HEK293 (cell line): ENCODE measurements around the gene HEATR9.

Experiments
- CTCF ChIA-PET: fragments of 350-600 bp; formaldehyde crosslinking; extraction: SDS; loops from one replicate; lab custom pipeline; 2021; ENCODE audit warnings: antibody characterized with exemption; lab: Yijun Ruan, JAX
- POLR2A ChIA-PET: fragments of 300-600 bp; formaldehyde crosslinking; extraction: SDS; loops from one replicate; lab custom pipeline; 2020; ENCODE audit warnings: antibody characterized with exemption, inconsistent platforms; lab: Yijun Ruan, JAX
- H3K27ac ChIP-seq: fragments of 200-500 bp; sonication (Bioruptor generic); 2 replicates; pipeline ENCODE4 v1.5.1; 2014; ENCODE audit warnings: low read depth, low read length, control low read depth, inconsistent platforms; ENCODE audit errors: extremely low read depth
- H3K36me3 ChIP-seq, 2 experiments: fragments of 200-500 bp in 1 of 2; sonication (Bioruptor generic) in 1 of 2; 1 replicate in 1 of 2; 2 replicates in 1 of 2; pipeline ENCODE4 v1.5.1; 2014 to 2017; ENCODE audit warnings: inconsistent platforms in 2 of 2, low read length in 2 of 2; ENCODE audit not compliant: control insufficient read depth in 2 of 2, insufficient read depth in 1 of 2
- H3K4me1 ChIP-seq: fragments of 200-500 bp; sonication (Bioruptor generic); 2 replicates; pipeline ENCODE4 v1.5.1; 2014; ENCODE audit warnings: mild to moderate bottlenecking, low read length, inconsistent platforms; ENCODE audit not compliant: control insufficient read depth, insufficient read depth
- H3K4me3 ChIP-seq: 2 replicates; pipeline ENCODE4 v1.5.1; 2011; ENCODE audit warnings: low read depth, mild to moderate bottlenecking, control low read depth, low read length, moderate library complexity
- H3K9me3 ChIP-seq: fragments of 200-500 bp; sonication (Bioruptor generic); 2 replicates; pipeline ENCODE4 v1.5.1; 2014; ENCODE audit warnings: low read depth, low read length, inconsistent platforms; ENCODE audit not compliant: control insufficient read depth, insufficient read depth
- AEBP2 ChIP-seq: fragments of 450-650 bp; formaldehyde crosslinking; IDR thresholded peaks from 2 replicates; pipeline ENCODE4 v1.5.1; 2016; ENCODE audit warnings: missing biosample characterization, missing genetic modification characterization, borderline replicate concordance
- INSM2 ChIP-seq: fragments of 450-650 bp; formaldehyde crosslinking; IDR thresholded peaks from 2 replicates; pipeline ENCODE4 v1.5.1; 2016; ENCODE audit warnings: missing biosample characterization, missing genetic modification characterization
- KLF1 ChIP-seq: fragments of 450-650 bp; formaldehyde crosslinking; IDR thresholded peaks from 2 replicates; pipeline ENCODE4 v1.5.1; 2016; ENCODE audit warnings: missing biosample characterization, missing genetic modification characterization
- KLF7 ChIP-seq: fragments of 450-650 bp; formaldehyde crosslinking; IDR thresholded peaks from 2 replicates; pipeline ENCODE4 v1.5.1; 2016; ENCODE audit warnings: missing biosample characterization, missing genetic modification characterization, borderline replicate concordance
- ZBTB11 ChIP-seq: fragments of 450-650 bp; formaldehyde crosslinking; conservative IDR thresholded peaks from 2 replicates; pipeline ENCODE4 v1.5.1; 2016; ENCODE audit warnings: low read depth, missing biosample characterization, missing genetic modification characterization
- ZBTB26 ChIP-seq: fragments of 450-650 bp; formaldehyde crosslinking; optimal IDR thresholded peaks from 2 replicates; pipeline ENCODE3; 2016; ENCODE audit warnings: missing biosample characterization, mild to moderate bottlenecking, missing genetic modification characterization
- ZNF2 ChIP-seq: fragments of 450-650 bp; formaldehyde crosslinking; IDR thresholded peaks from 2 replicates; pipeline ENCODE4 v1.5.1; 2016; ENCODE audit warnings: missing biosample characterization, missing genetic modification characterization
- ZNF221 ChIP-seq: fragments of 450-650 bp; formaldehyde crosslinking; IDR thresholded peaks from 2 replicates; pipeline ENCODE4 v1.5.1; 2017; ENCODE audit warnings: missing biosample characterization, missing genetic modification characterization, borderline replicate concordance
- ZNF391 ChIP-seq: fragments of 450-650 bp; formaldehyde crosslinking; IDR thresholded peaks from 2 replicates; pipeline ENCODE4 v1.5.1; 2016; ENCODE audit warnings: low read depth, missing biosample characterization, missing genetic modification characterization, borderline replicate concordance
- ZNF549 ChIP-seq: fragments of 450-650 bp; IDR thresholded peaks from 2 replicates; pipeline ENCODE4 v1.5.1; 2018; ENCODE audit warnings: missing biosample characterization, missing genetic modification characterization, mild to moderate bottlenecking, inconsistent platforms, moderate library complexity
- ZSCAN5A ChIP-seq: fragments of 450-650 bp; formaldehyde crosslinking; IDR thresholded peaks from 2 replicates; pipeline ENCODE4 v1.5.1; 2016; ENCODE audit warnings: missing biosample characterization, missing genetic modification characterization

HEATR9 gene

GRCh38 chr17:35812456-35812855 lies 56.2 kb downstream of the HEATR9 start:
- Histone ChIP-seq H3K27ac (no peak overlapping the region), H3K36me3 (peaks cover 47 to 51% of the 10 kb centered on the region in 2 experiments), H3K4me1 (peaks cover 15% of the 10 kb centered on the region), H3K9me3 (no peaks in the 10 kb centered on the region), H3K4me3 (no peak overlapping the region)
- POLR2A ChIA-PET = interaction anchor here (0.6 to 2.6 kb wide), 5 partner anchors 12 to 116 kb away, joined by 4 to 10 read pairs (median 7); no protein-coding TSS in a partner anchor
- CTCF ChIA-PET = interaction anchor here (0.6 to 5.8 kb wide), 4 partner anchors 48 to 719 kb away, joined by 3 to 118 read pairs (median 4); no protein-coding TSS in a partner anchor
- TF ChIP-seq ZBTB26 (tag by site-specific recombination) (no peak), KLF1 (tag by site-specific recombination) (0 out of 2 replicates have a peak, but pooled peaks have one; percentile 2), AEBP2 (tag by site-specific recombination) (no peak), ZNF391 (no peak), ZNF221 (tag by site-specific recombination) (no peak), ZBTB11 (no peak)

GRCh38 chr17:35811759-35812158 lies 56.9 kb downstream of the HEATR9 start:
- ChIA-PET POLR2A (interaction anchor here (2.3 to 2.6 kb wide), 2 partner anchors 17 to 48 kb away, joined by 7 to 10 read pairs; no protein-coding TSS in a partner anchor), CTCF (interaction anchor here (1.6 to 5.8 kb wide), 4 partner anchors 7 to 65 kb away, joined by 3 to 118 read pairs (median 16); no protein-coding TSS in a partner anchor)
- no peak for TF ChIP-seq KLF7 (tag by site-specific recombination)
- no peak for TF ChIP-seq ZNF549 (tag by site-specific recombination)
- TF ChIP-seq ZNF2 (tag by site-specific recombination) = no peak
- no peak for TF ChIP-seq INSM2 (tag by site-specific recombination)
- no peak for TF ChIP-seq ZSCAN5A
- Histone ChIP-seq H3K9me3 (no peaks in the 10 kb centered on the region), H3K4me3 (no peak overlapping the region), H3K4me1 (peaks cover 15% of the 10 kb centered on the region), H3K27ac (no peak overlapping the region; the same call in 1 of the 2 replicates), H3K36me3 (peaks cover 40 to 44% of the 10 kb centered on the region in 2 experiments)
